GM18502 (cell line): ENCODE data around the gene SRPK1.

Experiments
- ATAC-seq: cut with Tn5 transposase; IDR thresholded peaks from one replicate; pipeline ENCODE4 v1.9.1; 2021; ENCODE audit warnings: mild to moderate bottlenecking; ENCODE audit not compliant: unreplicated experiment, poor library complexity

SRPK1 gene

DNA sequence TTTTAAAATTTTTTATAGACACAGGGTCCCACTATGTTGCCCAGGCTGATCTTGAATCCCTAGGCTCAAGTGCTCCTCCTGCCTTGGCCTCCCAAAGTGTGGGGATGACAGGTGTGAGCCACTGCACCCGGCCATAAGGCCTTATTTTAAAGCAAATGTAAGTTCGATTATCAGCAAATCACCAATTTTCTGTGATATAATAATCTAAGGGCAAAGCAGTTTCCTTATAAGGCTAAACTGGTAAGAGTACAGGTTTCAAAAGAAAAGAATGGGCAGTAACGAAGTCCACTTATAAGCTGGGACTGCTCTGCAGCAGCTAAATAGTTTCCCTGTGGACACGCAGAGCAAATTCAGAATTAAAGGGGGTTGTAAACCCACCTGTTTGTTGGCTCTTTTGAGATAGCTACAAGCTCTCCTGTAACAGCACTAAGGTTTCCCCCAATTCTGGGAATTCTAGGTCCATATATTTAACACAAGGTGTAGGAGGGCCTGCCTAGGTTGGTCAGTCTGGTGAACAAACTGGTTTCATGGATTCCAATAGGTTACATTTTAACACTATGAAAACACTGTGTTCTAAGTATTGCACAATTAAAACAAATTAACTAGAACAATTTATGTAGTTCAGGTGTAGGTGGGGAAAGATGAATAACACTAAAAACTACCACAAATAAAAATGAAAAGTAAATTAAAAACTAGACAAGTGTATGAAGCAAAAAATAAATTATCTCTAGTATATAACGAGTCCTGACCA, 89.5 kb downstream of the SRPK1 start:
- ATAC-seq: no peak

DNA sequence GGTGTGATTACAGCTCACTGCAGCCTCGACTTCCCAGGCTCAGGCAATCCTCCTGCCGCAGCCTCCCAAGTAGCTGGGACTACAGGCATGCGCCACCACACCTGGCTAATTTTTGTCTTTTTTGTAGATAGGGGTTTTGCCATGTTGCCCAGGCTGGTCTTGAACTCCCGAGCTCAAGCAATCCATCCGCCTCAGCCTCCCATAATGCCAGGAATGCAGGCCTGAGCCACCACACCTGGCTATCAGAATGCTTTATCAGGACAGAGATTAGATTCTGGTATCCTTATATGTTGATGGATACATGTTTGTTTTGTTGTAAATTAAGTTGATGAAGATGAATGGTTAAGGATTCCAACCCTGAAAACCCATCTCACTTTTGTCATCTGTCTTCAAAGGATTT, 91.6 kb downstream of the SRPK1 start:
- no peak for ATAC-seq

DNA sequence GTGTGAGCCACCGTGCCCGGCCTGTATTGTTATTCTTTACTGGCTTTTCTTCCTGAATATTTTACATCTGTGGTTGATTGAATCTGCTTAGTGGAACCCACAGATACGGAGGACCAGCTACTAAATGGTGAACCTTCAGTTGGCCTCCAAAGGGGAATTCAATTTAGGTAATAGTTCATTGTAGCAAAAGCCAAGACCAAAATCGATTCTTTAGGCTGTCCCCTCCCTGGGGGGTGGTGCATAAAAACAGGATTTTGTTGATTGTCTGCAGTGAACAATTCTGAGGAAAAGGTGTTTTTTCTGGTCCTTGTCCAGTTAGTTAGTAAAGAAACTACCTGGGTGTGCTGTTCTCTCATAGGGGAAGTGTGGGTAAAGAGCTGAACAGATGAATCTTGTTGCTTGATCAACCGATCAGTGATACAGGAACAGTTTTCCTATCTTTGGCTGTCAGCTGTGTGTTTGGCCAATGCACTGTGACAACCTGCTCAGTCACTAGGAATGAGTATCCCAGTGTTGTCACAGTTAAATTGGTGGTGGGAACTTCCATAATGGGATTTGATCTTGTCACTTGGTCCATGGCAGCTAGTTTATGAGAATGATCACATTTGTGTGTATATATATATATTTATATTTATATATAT, 96.2 kb downstream of the SRPK1 start:
- no peak for ATAC-seq

DNA sequence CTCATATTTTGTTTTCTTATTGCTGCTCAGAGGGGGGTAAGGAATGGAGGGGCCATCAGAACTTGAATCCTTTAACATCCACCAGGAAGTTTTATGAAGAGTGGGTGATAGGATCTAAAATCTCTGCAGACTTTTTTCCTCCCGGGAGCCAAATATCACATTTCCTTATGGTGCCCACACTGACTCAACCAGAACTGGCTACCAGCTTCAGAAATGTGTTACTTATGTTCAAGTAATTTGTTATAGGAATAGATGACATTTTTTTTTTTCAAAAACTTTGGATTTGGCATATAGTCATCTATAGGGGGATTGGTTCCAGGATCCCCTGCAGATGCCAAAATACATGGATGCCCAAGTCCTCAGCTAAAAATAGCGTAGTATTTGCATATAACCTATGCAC, 97.3 kb downstream of the SRPK1 start:
- no peak for ATAC-seq

DNA sequence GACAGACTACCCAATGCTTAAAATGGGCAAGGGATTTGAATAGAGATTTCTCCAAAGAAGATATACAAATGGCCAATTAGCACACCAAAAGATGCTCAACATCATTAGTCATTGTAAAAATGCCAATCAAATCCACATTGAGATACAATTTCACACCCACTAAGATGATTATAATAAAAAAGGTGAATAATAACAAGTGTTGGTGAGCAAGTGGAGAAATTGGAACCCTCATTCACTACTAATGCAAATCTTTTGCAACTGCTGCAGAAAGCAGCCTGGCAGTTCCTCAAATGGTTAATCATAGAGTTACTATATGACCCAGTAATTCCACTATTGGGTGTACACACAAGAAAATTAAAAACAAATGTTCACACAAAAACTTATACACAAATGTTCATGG, 103.4 kb downstream of the SRPK1 start:
- ATAC-seq: no peak

DNA sequence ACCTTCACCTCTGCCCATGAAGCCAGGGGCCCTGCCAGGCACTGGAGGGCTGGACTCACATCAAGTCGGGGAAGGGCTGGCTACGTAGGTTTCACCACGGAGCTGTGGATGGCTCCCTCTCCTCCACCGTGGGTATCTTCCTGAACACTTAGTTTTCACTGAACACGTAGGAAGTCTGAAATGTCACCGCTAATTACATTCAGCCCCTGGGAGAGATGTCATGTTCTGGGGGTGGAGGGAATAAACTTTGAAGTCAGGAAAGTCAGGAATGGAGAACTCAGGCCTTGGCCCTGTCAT, 109.3 kb downstream of the SRPK1 start:
- no peak for ATAC-seq

DNA sequence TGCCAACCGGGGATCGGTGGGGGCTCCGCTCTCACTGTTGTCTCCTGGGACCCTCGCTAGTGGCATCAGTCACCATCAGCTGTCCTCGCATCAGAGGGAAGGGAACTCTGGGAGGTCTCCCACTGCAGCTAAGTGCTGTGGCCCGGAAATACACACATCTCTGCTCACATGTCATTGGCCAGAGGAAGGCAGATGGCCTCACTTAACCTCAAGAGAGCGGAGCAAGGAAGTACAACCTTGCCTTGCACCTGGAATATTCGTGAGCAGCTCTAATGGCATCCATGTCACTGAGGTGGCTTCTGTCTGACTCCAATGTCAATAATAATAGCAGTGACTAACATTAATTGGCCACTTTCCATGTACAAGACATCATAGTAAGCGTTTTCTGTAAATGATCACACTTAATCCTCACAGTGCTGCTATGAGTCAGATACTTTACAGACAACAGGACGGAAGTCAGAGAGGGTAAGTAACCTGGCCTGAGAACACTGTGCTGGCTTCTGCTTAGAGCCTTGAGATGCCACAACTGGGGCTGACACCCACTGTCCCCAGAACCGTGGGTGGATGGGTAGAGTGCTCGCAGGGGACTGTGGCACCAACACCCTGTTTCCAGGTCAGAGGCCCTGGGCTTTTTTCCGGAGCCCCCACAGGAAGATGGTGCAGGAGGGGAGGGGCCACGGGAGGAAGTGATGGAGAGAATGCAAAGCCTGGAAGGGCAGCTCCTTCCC, 109.8 kb downstream of the SRPK1 start:
- no peak for ATAC-seq

DNA sequence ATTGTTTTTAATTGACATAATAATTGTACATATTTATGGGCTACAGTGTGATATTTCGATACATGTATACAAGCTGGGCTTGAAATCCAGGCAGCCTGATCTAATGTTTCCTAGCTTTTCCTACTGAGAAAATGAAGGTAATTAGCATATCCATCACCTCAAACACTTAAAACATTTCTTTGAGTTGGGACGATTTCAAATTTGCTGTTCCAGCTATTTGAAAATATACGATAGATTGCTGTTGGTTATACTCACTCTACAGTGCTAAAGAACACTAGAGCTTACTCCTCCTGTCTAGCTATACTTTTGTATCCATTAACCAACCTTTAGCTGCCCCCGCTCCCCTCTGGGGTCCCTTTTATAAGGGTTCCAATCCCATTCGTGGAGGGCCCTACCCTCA, 111.1 kb downstream of the SRPK1 start:
- ATAC-seq: no peak

DNA sequence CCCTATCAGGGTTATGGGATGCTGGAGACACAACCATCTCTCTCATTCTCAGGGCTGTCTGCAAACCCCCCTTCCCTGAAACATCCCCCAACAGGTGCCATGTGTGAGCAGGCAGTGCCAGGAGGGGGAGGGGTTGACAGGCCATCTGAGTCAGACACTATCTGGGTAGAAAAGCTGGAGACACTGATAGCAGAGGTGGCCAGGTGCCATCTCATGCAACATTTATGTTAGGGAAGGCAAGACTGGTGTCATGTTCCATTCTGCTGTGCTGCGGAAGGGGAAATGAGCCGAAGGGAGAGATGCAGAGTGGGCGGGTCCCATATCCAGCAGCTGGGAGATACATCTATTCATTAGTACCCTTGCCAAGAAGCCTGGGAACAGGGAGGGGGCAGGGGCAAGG, 112.2 kb downstream of the SRPK1 start:
- no peak for ATAC-seq

DNA sequence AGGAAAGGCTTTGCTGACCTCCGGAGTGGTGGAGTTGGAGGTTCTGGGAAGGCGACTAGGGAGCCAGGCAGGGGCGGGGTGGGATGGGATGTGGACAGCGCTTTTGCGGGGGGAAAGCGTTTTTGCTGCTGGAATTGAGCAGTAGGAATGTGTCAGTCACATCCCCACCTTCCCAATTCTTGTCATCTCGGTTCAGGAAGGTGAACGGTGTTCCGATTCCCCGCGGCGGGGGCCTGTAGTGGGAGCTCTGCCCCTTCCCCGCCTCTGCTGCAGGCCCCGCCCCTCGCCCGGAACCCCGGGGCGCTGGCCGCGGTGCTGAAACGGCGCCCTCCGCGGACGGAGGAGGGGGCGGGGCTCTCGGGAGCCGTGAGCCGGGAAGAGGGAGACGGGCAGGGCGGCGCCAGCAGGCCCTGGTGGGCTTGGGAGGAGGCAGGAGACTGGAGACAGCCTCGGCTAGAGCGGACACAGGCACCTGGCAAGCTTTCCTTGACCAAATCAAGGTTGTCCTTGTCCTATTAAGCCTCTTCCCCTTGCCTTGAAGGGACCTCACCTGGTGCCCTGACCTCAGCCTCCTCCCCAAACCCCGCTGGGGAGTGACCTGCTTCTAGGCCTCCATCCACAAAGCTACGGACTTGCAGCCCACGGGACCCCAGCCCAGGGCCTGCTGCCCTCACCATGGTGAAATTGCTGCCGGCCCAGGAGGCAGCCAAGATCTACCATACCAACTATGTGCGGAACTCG, 115.7 kb downstream of the SRPK1 start, which contains the start of gene LHFPL5:
TSS of gene LHFPL5 (plus strand) at position 357 of the 741 bp plus-strand sequence. CDS start at position 676, 319 bp downstream.
- ATAC-seq: no peak

DNA sequence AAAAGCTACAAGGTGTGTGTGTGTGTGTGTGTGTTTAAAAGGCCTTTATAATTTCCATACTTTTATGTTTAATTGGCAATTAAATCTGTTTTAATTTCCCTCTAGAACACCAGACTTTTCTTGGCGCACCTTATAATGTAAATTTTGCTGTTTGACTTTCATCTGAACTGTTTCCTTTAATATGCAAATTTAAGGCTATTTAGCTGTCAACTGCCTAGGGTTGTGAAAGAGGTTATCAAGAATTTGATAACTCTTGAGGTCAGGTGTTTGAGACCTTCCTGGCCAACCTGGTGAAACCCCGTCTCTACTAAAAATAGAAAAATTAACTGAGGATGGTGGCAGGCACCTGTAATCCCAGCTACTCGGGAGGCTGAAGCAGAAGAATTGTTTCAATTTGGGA, 119.8 kb downstream of the SRPK1 start:
- no peak for ATAC-seq

DNA sequence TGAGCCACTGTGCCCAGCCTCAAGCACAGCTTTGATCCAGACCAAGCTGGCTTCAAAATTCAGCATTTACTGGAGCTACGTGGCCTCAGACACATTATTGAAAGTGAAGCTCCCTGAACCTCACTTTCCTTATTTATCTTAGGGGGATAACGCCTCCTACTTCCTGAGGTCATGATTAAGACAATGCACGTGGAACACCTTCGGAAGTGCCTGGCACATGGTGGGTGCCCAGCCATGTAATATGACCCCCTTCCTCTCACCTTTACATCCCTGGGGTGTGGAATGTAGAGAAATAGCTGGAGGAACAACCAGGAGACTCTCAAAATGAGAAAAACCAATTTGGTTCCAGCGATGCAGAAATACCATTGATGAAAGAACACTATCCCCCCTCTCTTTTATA, 122.2 kb downstream of the SRPK1 start:
- no peak for ATAC-seq

DNA sequence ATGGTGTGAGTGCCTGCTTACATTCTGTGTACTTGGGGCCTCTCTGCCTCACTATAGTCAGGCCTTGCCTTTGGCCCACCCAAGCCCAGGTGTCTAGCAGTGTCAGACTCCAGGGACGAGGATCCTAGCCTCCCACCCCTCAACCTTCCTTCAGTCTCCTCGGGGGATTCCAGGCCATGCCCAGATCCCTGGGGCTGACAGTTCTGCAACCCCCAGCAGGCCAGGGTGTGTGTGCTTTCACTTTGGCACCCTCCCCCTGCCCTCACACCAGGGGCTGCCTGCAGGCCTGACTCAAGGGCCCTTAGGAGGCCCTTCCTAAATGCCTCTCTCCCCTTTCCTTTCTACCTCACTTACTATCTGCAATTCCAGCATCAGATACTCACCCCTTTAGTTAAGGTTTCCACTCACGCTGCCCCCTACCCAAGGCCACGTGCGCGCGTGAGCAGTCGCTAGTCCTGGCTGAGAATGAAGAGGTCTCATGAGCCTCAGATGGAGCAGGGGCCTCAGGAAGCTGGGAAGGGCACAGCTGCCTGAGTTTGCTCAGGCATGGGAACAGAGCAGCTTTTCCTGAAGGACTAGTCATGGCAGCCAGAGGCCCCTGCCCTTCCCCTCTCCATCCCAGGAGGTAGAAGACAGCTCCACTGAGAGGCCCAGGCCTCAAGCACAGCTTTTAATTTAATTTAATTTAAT, 122.9 kb downstream of the SRPK1 start:
- no peak for ATAC-seq

DNA sequence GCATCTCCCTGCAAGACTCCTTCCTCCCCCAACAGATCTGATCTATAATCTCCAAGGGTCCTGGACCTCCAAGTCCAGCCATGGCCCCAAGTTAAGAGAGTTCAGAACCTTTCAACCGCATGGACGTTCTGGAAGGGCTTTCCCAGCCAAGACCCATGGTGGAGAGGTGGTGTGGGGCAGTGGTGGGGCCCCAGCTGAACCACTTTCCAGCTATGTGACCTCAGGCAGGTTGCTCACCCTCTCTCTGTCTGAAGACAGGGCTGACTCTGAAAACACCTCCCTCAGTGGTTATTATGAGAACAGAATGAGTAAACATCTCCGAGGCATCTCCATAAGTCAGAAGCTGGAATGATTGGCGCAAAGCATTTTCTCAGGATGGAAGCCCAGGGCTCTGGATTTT, 124.7 kb downstream of the SRPK1 start:
- ATAC-seq: no peak

DNA sequence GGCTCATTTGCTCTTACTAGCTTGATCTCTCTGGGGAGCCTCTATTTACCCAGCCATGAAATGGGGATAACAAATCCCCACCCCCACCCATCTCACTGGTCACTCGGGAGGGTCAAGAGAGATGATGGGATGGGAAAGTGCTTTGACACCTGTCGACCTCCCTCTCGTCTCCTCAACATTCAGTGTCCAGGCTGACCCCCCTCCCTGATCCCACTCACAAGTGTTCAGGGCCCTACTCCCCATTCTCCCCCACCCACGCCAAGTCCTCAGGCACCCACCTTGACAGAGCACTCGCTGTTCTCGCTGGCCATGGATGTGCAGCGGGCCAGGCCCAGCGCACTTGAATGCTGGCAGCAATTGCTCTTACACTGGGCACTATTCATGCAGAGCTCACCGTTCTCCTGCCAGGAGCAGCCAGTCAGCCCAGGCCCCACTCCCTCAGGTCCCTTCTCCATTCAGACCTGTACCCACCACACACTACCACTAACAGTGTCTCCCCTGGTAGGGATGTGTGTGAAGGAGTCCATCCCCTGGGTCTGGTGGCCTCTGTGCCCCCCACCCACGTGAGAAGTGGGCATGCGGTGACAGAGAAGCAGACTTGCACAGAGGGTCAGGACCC, 125.3 kb downstream of the SRPK1 start:
- ATAC-seq: no peak

DNA sequence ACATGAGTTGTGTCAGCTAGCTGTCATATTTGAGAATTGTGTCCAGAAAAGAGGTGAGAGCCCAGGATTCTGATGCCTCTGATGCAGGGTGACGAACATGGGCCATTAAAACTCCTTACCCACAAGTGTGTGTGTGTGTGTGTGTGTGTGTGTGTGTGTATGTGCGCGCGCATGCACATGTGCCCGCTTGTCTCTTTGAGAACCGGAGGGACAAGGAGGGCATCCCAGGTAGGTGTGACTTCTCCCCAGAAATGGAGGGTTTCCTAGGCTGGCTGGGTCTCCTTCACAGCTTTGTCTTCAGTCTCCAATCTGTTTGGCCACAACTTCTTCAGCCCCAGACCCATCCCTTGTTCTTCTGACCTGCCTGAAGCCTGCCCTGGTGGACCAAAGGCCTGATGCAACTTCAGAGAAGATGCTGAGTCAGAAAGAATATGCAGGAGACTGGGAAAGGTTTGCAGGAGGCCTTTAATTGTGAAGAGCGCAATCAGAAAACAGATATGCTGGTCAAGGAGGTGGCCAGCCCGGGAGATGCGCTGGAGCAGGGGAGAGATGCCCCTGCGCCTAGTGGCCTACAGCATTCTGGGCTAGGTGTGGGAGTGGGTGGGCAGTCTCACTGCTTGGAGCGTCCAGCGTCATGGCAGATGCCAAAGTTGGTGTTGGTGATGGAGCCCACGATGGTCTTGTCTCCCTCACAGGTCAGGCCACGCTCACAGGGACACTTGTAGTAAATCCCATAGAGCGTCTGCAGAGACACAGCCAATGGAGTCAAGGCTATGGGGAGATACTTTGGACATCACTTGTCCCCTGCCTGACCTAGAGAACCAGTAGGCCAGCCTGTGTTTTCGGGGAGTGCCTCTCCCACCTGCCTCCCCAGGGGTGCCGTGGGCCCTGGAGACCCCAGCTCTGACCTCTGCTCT, 126.1 kb downstream of the SRPK1 start:
- ATAC-seq: no peak

DNA sequence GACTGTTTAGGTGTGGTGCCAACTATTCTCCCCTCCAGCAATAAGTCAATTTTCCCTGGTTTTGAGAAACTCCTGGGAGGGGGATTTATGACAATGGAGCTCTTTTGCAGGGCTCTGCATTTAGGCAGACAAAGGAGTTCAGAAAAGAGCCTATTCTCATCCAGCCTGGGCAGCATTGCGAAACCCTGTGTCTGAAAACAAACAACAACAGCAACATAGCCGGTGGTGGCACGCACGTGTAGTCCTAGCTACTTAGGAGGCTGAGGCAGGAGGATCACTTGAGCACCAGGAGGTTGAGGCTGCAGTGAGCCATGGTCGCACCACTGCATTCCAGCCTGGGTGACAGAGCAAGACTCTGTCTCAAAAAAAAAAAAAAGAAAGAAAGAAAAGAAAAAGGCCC, 130.2 kb downstream of the SRPK1 start:
- ATAC-seq: no peak

DNA sequence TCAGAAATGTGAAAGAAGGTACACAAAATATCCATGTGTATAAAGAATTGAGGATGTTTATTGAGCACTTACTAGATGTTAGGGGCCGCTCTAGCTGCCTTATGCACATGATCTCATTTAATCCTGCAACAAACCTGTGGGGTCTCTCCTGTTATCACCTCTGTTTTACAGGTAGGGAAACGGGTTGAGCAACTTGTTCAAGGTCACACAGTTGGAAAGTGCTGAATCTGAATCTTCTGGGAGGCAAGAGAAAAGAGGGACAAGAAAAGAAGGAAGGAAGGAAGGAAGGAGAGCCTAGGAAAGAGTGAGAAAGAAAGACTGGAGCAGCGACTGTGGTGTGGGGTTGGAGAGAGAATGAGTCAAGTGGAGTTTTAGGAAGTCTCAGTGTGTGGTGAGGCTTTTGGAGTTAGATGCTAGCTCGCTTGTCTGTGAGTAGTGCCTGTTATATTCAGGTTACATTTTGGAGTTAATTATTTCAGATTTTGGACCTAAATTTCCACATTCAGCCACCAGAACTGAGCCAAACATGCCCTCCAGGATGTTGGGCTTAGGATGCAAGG, 132.4 kb downstream of the SRPK1 start:
- no peak for ATAC-seq
